Neural cell (in vitro differentiated cells): ENCODE results near the gene HOXC6. TPM values are rescaled to one million over a fixed set of nuclear protein-coding genes. Genes with fewer than 3 reads are reported as not detected.

Source experiments
- H2AFZ ChIP-seq: fragments of 200-600, 300-800 bp; sonication (generic), shearing (Covaris generic); 2 replicates; pipeline ENCODE4 v1.6.0; 2014; ENCODE audit warnings: low read depth, mild to moderate bottlenecking, antibody characterized with exemption, low read length, moderate library complexity
- H3F3A ChIP-seq: fragments of 200-600 bp; shearing (Covaris generic); 2 replicates; pipeline ENCODE4 v1.6.1; 2016; ENCODE audit warnings: mild to moderate bottlenecking, moderate library complexity, mixed read lengths, antibody characterized with exemption, low read length; ENCODE audit not compliant: insufficient read depth, poor library complexity, severe bottlenecking
- H3K27ac ChIP-seq: fragments of 200-600, 300-800 bp; sonication (generic), shearing (Covaris generic); 2 replicates; pipeline ENCODE4 v1.5.1; 2014; ENCODE audit warnings: mild to moderate bottlenecking, low read length, moderate library complexity
- H3K27me3 ChIP-seq: fragments of 300-800, 200-600 bp; sonication (generic), shearing (Covaris generic); 2 replicates; pipeline ENCODE4 v1.6.0; 2014; ENCODE audit warnings: mild to moderate bottlenecking, low read depth, low read length, moderate library complexity; ENCODE audit not compliant: insufficient read depth
- H3K36me3 ChIP-seq: fragments of 300-800, 200-600 bp; sonication (generic), shearing (Covaris generic); 2 replicates; pipeline ENCODE4 v1.5.1; 2014; ENCODE audit warnings: mild to moderate bottlenecking, antibody characterized with exemption, low read length, moderate library complexity; ENCODE audit not compliant: insufficient read depth
- H3K4me2 ChIP-seq: fragments of 300-800, 200-600 bp; sonication (generic), shearing (Covaris generic); 2 replicates; pipeline ENCODE4 v1.6.0; 2014; ENCODE audit warnings: mild to moderate bottlenecking, low read length
- H3K4me3 ChIP-seq: fragments of 300-800, 200-600 bp; sonication (generic), shearing (Covaris generic); 2 replicates; pipeline ENCODE4 v1.5.1; 2014; ENCODE audit warnings: mild to moderate bottlenecking, low read length, moderate library complexity
- H3K79me2 ChIP-seq: fragments of 200-600 bp; shearing (Covaris generic); replicated peaks from 2 replicates; pipeline ENCODE4 v1.6.0; 2014; ENCODE audit warnings: mild to moderate bottlenecking, low read length, moderate library complexity; ENCODE audit not compliant: insufficient read depth
- H3K9ac ChIP-seq: fragments of 300-800, 200-600 bp; sonication (generic), shearing (Covaris generic); 2 replicates; pipeline ENCODE4 v1.6.1; 2016; ENCODE audit warnings: mild to moderate bottlenecking, low read length, mixed read lengths
- H3K9me2 ChIP-seq: fragments of 200-600 bp; shearing (Covaris generic); 2 replicates; pipeline ENCODE4 v1.6.1; 2016; ENCODE audit warnings: mild to moderate bottlenecking, low read length, mixed read lengths; ENCODE audit not compliant: insufficient read depth
- H3K9me3 ChIP-seq: fragments of 200-600, 300-800 bp; sonication (generic), shearing (Covaris generic); 2 replicates; pipeline ENCODE4 v1.6.1; 2016; ENCODE audit warnings: mild to moderate bottlenecking, mixed run types, low read length, moderate library complexity, mixed read lengths
- H4K20me1 ChIP-seq: fragments of 200-600 bp; shearing (Covaris generic); 2 replicates; pipeline ENCODE4 v1.6.1; 2016; ENCODE audit warnings: mild to moderate bottlenecking, mixed run types; ENCODE audit not compliant: insufficient read depth
- CTCF ChIP-seq: fragments of 450-650 bp; IDR thresholded peaks from 2 replicates; pipeline ENCODE4 v1.5.1; 2014; ENCODE audit warnings: antibody characterized with exemption, mild to moderate bottlenecking, moderate library complexity; ENCODE audit not compliant: poor library complexity, severe bottlenecking
- EP300 ChIP-seq: fragments of 450-650 bp; conservative IDR thresholded peaks from 2 replicates; pipeline ENCODE4 v1.6.1; 2014; ENCODE audit warnings: antibody characterized with exemption, mild to moderate bottlenecking, moderate library complexity; ENCODE audit not compliant: poor library complexity, severe bottlenecking
- EZH2 ChIP-seq: fragments of 200-600, 300-800 bp; shearing (Covaris generic), sonication (generic); IDR thresholded peaks from 2 replicates; pipeline ENCODE4 v1.6.1; 2014; ENCODE audit warnings: antibody characterized with exemption, low read length, borderline replicate concordance, mild to moderate bottlenecking; ENCODE audit not compliant: insufficient read depth, poor library complexity, severe bottlenecking
- MXI1 ChIP-seq: fragments of 450-650 bp; conservative IDR thresholded peaks from 2 replicates; pipeline ENCODE4 v1.6.1; 2014; ENCODE audit warnings: antibody characterized with exemption, mild to moderate bottlenecking; ENCODE audit not compliant: poor library complexity, severe bottlenecking
- POLR2AphosphoS5 ChIP-seq: IDR thresholded peaks from 2 replicates; pipeline ENCODE4 v1.6.1; 2012
- RAD21 ChIP-seq: fragments of 450-650 bp; conservative IDR thresholded peaks from 2 replicates; pipeline ENCODE4 v1.6.1; 2014; ENCODE audit warnings: antibody characterized with exemption, mild to moderate bottlenecking, moderate library complexity
- REST ChIP-seq: IDR thresholded peaks from 2 replicates; pipeline ENCODE4 v1.6.1; 2012; ENCODE audit warnings: borderline replicate concordance
- SMC3 ChIP-seq: fragments of 450-650 bp; conservative IDR thresholded peaks from 2 replicates; pipeline ENCODE4 v1.6.1; 2014; ENCODE audit warnings: antibody characterized with exemption, mild to moderate bottlenecking, moderate library complexity; ENCODE audit not compliant: poor library complexity
- TAF1 ChIP-seq: IDR thresholded peaks from 2 replicates; pipeline ENCODE4 v1.6.1; 2012; ENCODE audit warnings: low read depth
- polyA plus RNA-seq: library from polyadenylated mRNA; depleted of rRNA; stranded (reverse); fragments of >200 nt; gene quantifications from 2 replicates; pipeline ENCODE4 v1.2.3, GENCODE V29; 2014

HOXC6 gene
- polyA plus RNA-seq, 1 donor from 2014 or later, result not detected

DNA sequence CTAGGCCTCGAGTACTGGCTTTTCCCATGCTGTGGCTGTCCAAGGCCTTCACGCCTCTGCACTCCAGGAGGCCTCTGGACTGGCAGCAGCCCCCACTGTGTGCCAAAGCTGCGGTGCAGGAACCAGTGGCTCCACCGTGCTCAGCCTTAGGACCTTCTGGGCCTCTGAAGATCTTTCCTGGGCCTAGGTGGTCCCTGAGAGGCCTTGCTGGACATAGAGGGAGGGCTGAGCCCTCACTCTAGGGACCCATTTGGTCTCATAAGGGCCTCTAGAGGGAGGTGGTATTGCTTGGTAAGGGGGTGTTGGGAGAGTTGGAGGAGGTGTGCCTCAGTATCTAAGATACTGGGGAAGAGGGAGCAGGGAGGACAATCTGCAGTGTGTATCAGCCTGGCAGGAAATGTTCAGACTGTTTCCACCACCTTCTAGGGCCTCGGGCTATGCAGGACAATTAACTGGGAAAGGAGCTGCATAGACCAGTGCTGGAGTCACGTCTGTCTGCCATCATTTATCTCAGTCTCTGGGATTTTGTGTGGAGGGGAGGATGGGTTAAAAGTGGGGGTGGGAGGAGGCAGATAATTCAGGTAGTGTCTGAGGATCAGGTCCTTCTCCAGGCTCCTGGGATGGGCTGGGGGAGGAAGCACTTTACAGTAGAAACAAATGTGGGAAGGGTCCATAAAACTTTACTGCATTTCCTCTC, 7.5 kb downstream of the HOXC6 start:
- H3F3A ChIP-seq, result no peaks in the 10 kb centered on the region
- H3K27ac ChIP-seq, result no peak overlapping the region
- no peaks in the 10 kb centered on the region for H3K9me2 ChIP-seq
- TF ChIP-seq TAF1 (no peak), SMC3 (no peak), RAD21 (no peak), CTCF (no peak), MXI1 (no peak), POLR2AphosphoS5 (no peak), EZH2 (no peak), EP300 (no peak), REST (no peak)
- no peaks in the 10 kb centered on the region for H3K9me3 ChIP-seq
- H3K79me2 ChIP-seq, result no peaks in the 10 kb centered on the region
- no peaks in the 10 kb centered on the region for H4K20me1 ChIP-seq
- no peak overlapping the region for H3K4me3 ChIP-seq
- no peak overlapping the region for H3K4me2 ChIP-seq
- no peak overlapping the region for H3K9ac ChIP-seq
- no peak overlapping the region for H2AFZ ChIP-seq
- H3K36me3 ChIP-seq, result no peaks in the 10 kb centered on the region
- H3K27me3 ChIP-seq, result peaks cover 100% of the 10 kb centered on the region

GRCh38 chr12:54036620-54037359, 8.6 kb downstream of the HOXC6 start:
- no peaks in the 10 kb centered on the region for H3K9me3 ChIP-seq
- H3K36me3 ChIP-seq, result no peaks in the 10 kb centered on the region
- no peaks in the 10 kb centered on the region for H3K79me2 ChIP-seq
- TF ChIP-seq CTCF (no peak), SMC3 (no peak), EZH2 (no peak), TAF1 (no peak), MXI1 (no peak), EP300 (no peak), REST (no peak)
- H3K9me2 ChIP-seq, result no peaks in the 10 kb centered on the region
- H3K27me3 ChIP-seq, result peaks cover 100% of the 10 kb centered on the region
- no peak overlapping the region for H3K9ac ChIP-seq
- no peaks in the 10 kb centered on the region for H3F3A ChIP-seq
- no peak overlapping the region for H3K27ac ChIP-seq
- no peak overlapping the region for H3K4me3 ChIP-seq
- H4K20me1 ChIP-seq, result no peaks in the 10 kb centered on the region
- H3K4me2 ChIP-seq, result no peak overlapping the region
- no peak overlapping the region for H2AFZ ChIP-seq
